OCI-LY7 (cell line): ENCODE measurements around the gene ST8SIA5.

Experiments
- EZH2phosphoT487 ChIP-seq: fragments of 200-600 bp; sonication (generic); IDR thresholded peaks from 2 replicates; pipeline ENCODE4 v1.6.1; 2018; ENCODE audit warnings: low read depth, borderline replicate concordance, mild to moderate bottlenecking, mixed run types, antibody characterized with exemption, low read length, moderate library complexity, mixed read lengths
- TF ChIP-seq, protein P1 (sequence below): fragments of 200-600 bp; sonication (generic); conservative IDR thresholded peaks from 2 replicates; pipeline ENCODE4 v1.5.1; 2014; ENCODE audit warnings: mild to moderate bottlenecking, antibody characterized with exemption, low read length, moderate library complexity, mixed read lengths

DNA sequence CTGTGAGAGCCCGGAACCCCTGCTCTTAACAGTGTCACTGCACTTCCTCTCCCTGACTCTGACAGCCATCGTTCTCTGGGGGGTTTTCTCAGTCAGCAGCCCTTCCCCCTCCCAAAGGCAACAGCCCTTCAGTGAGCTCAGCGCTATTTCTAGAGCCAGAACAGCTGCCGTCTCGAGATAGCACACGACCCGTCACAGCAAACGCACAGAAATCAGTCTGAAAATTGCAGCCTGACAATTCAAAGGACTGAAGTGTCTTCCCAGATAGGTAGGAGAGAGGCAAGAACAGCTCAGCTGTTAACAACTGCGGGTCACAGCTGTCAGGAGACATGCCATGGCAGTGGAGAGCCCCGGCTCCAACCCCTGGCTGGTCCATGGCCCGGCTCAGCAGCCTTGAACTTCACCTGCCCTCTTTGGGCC lies 45.4 kb downstream of the ST8SIA5 start:
- TF ChIP-seq, protein P1, sequence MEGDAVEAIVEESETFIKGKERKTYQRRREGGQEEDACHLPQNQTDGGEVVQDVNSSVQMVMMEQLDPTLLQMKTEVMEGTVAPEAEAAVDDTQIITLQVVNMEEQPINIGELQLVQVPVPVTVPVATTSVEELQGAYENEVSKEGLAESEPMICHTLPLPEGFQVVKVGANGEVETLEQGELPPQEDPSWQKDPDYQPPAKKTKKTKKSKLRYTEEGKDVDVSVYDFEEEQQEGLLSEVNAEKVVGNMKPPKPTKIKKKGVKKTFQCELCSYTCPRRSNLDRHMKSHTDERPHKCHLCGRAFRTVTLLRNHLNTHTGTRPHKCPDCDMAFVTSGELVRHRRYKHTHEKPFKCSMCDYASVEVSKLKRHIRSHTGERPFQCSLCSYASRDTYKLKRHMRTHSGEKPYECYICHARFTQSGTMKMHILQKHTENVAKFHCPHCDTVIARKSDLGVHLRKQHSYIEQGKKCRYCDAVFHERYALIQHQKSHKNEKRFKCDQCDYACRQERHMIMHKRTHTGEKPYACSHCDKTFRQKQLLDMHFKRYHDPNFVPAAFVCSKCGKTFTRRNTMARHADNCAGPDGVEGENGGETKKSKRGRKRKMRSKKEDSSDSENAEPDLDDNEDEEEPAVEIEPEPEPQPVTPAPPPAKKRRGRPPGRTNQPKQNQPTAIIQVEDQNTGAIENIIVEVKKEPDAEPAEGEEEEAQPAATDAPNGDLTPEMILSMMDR, result no peak
- TF ChIP-seq EZH2phosphoT487, result no peak
